Measurements from ENCODE around the gene MOB1B.
"Not testable (repeated sequence)": the region's sequence is repeated elsewhere in the genome, so short reads cannot be mapped to it uniquely, and the experiment has no call there.

Gene MOB1B

GRCh38 chr4:70999639-71000038 lies 97.5 kb downstream of the MOB1B start:
- H3K27me3 Mint-ChIP-seq; H3K9me3 Mint-ChIP-seq (ENCODE audit: low read depth): not testable (repeated sequence)
- H3K36me3 Mint-ChIP-seq: peaks cover 36% of the 10 kb centered on the region
- H3K27ac Mint-ChIP-seq: peak overlapping the region; percentile 46
- peaks cover 95% of the 10 kb centered on the region for H3K4me1 Mint-ChIP-seq (ENCODE audit: low read depth)
- H3K4me3 Mint-ChIP-seq: peak overlapping the region; percentile 47

GRCh38 chr4:71001363-71001762 lies 99.2 kb downstream of the MOB1B start:
- peak overlapping the region; percentile 1 for H3K4me3 Mint-ChIP-seq
- peak overlapping the region; percentile 88 for H3K27ac Mint-ChIP-seq
- H3K27me3 Mint-ChIP-seq; H3K9me3 Mint-ChIP-seq (ENCODE audit: low read depth): not testable (repeated sequence)
- H3K4me1 Mint-ChIP-seq (ENCODE audit: low read depth): peaks cover 90% of the 10 kb centered on the region
- peaks cover 36% of the 10 kb centered on the region for H3K36me3 Mint-ChIP-seq

- Mint-ChIP-seq H3K4me1 (ENCODE audit: low read depth) (peaks cover 89% of the 10 kb centered on the region), H3K4me3 (peak overlapping the region; percentile 57), H3K36me3 (peaks cover 27% of the 10 kb centered on the region), H3K9me3 (ENCODE audit: low read depth) (peaks cover 4% of the 10 kb centered on the region), H3K27me3 (no peaks in the 10 kb centered on the region), H3K27ac (peak overlapping the region; percentile 88)
Measured at GRCh38 chr4:71004281-71004851, 102.2 kb downstream of the MOB1B start.

GRCh38 chr4:71005025-71005424 lies 102.9 kb downstream of the MOB1B start:
- H3K9me3 Mint-ChIP-seq (ENCODE audit: low read depth); H3K27me3 Mint-ChIP-seq: not testable (repeated sequence)
- H3K4me1 Mint-ChIP-seq (ENCODE audit: low read depth): peaks cover 89% of the 10 kb centered on the region
- H3K27ac Mint-ChIP-seq: peak overlapping the region; percentile 88
- H3K36me3 Mint-ChIP-seq: peaks cover 21% of the 10 kb centered on the region
- H3K4me3 Mint-ChIP-seq: peak overlapping the region; percentile 57

- peaks cover 78% of the 10 kb centered on the region for H3K4me1 Mint-ChIP-seq (ENCODE audit: low read depth)
- H3K27ac Mint-ChIP-seq: peak overlapping the region; percentile 97
- peak overlapping the region; percentile 56 for H3K4me3 Mint-ChIP-seq
- no peaks in the 10 kb centered on the region for H3K27me3 Mint-ChIP-seq
- no peaks in the 10 kb centered on the region for H3K9me3 Mint-ChIP-seq (ENCODE audit: low read depth)
- peaks cover 10% of the 10 kb centered on the region for H3K36me3 Mint-ChIP-seq
Measured at GRCh38 chr4:71006203-71006907, 104.2 kb downstream of the MOB1B start.

- Mint-ChIP-seq H3K4me3 (no peak overlapping the region), H3K4me1 (ENCODE audit: low read depth) (peaks cover 59% of the 10 kb centered on the region), H3K36me3 (peaks cover 4% of the 10 kb centered on the region), H3K9me3 (ENCODE audit: low read depth) (no peaks in the 10 kb centered on the region), H3K27ac (peak overlapping the region; percentile 79), H3K27me3 (no peaks in the 10 kb centered on the region)
Measured at GRCh38 chr4:71008196-71008595, 106.0 kb downstream of the MOB1B start.

- Mint-ChIP-seq H3K4me1 (ENCODE audit: low read depth) (peaks cover 51% of the 10 kb centered on the region), H3K36me3 (peaks cover 5% of the 10 kb centered on the region), H3K27me3 (no peaks in the 10 kb centered on the region), H3K27ac (peak overlapping the region; percentile 79), H3K9me3 (ENCODE audit: low read depth) (no peaks in the 10 kb centered on the region), H3K4me3 (no peak overlapping the region)
Measured at GRCh38 chr4:71009086-71009485, 106.9 kb downstream of the MOB1B start.

GRCh38 chr4:71009890-71010588 lies 107.9 kb downstream of the MOB1B start:
- peaks cover 5% of the 10 kb centered on the region for H3K36me3 Mint-ChIP-seq
- peak overlapping the region; percentile 1 for H3K4me3 Mint-ChIP-seq
- H3K4me1 Mint-ChIP-seq (ENCODE audit: low read depth): peaks cover 45% of the 10 kb centered on the region
- H3K27me3 Mint-ChIP-seq: no peaks in the 10 kb centered on the region
- peak overlapping the region; percentile 79 for H3K27ac Mint-ChIP-seq
- no peaks in the 10 kb centered on the region for H3K9me3 Mint-ChIP-seq (ENCODE audit: low read depth)

- Mint-ChIP-seq H3K27ac (no peak overlapping the region), H3K9me3 (ENCODE audit: low read depth) (no peaks in the 10 kb centered on the region), H3K36me3 (peaks cover 5% of the 10 kb centered on the region), H3K4me1 (ENCODE audit: low read depth) (peaks cover 37% of the 10 kb centered on the region), H3K4me3 (no peak overlapping the region), H3K27me3 (no peaks in the 10 kb centered on the region)
Measured at GRCh38 chr4:71011451-71011850, 109.3 kb downstream of the MOB1B start.

GRCh38 chr4:71017391-71017790 lies 115.2 kb downstream of the MOB1B start:
- not testable (repeated sequence) for H3K9me3 Mint-ChIP-seq (ENCODE audit: low read depth); H3K36me3 Mint-ChIP-seq; H3K4me3 Mint-ChIP-seq; H3K27me3 Mint-ChIP-seq
- Mint-ChIP-seq H3K4me1 (ENCODE audit: low read depth) (peaks cover 18% of the 10 kb centered on the region), H3K27ac (peak overlapping the region; percentile 22)

- H3K27ac Mint-ChIP-seq: peak overlapping the region; percentile 28
- no peaks in the 10 kb centered on the region for H3K36me3 Mint-ChIP-seq
- H3K9me3 Mint-ChIP-seq (ENCODE audit: low read depth): no peaks in the 10 kb centered on the region
- no peak overlapping the region for H3K4me3 Mint-ChIP-seq
- peaks cover 17% of the 10 kb centered on the region for H3K4me1 Mint-ChIP-seq (ENCODE audit: low read depth)
- no peaks in the 10 kb centered on the region for H3K27me3 Mint-ChIP-seq
Measured at GRCh38 chr4:71020611-71021010, 118.4 kb downstream of the MOB1B start.

- Mint-ChIP-seq H3K4me3 (no peak overlapping the region), H3K27ac (no peak overlapping the region), H3K27me3 (no peaks in the 10 kb centered on the region), H3K4me1 (ENCODE audit: low read depth) (peaks cover 8% of the 10 kb centered on the region), H3K36me3 (peaks cover 3% of the 10 kb centered on the region), H3K9me3 (ENCODE audit: low read depth) (no peaks in the 10 kb centered on the region)
Measured at GRCh38 chr4:71025654-71026053, 123.5 kb downstream of the MOB1B start.

- Mint-ChIP-seq H3K4me1 (ENCODE audit: low read depth) (peaks cover 7% of the 10 kb centered on the region), H3K9me3 (ENCODE audit: low read depth) (no peaks in the 10 kb centered on the region), H3K36me3 (peaks cover 3% of the 10 kb centered on the region), H3K4me3 (no peak overlapping the region), H3K27me3 (no peaks in the 10 kb centered on the region), H3K27ac (peak overlapping the region; percentile 51)
Measured at GRCh38 chr4:71026086-71026485, 123.9 kb downstream of the MOB1B start.

- H3K27me3 Mint-ChIP-seq: no peaks in the 10 kb centered on the region
- peaks cover 3% of the 10 kb centered on the region for H3K36me3 Mint-ChIP-seq
- H3K4me1 Mint-ChIP-seq (ENCODE audit: low read depth): peaks cover 4% of the 10 kb centered on the region
- H3K27ac Mint-ChIP-seq: no peak overlapping the region
- H3K9me3 Mint-ChIP-seq (ENCODE audit: low read depth): no peaks in the 10 kb centered on the region
- no peak overlapping the region for H3K4me3 Mint-ChIP-seq
Measured at GRCh38 chr4:71027611-71028010, 125.4 kb downstream of the MOB1B start.

GRCh38 chr4:71029504-71029903 lies 127.3 kb downstream of the MOB1B start:
- H3K27ac Mint-ChIP-seq: no peak overlapping the region
- no peaks in the 10 kb centered on the region for H3K9me3 Mint-ChIP-seq (ENCODE audit: low read depth)
- H3K4me3 Mint-ChIP-seq: no peak overlapping the region
- peaks cover 1% of the 10 kb centered on the region for H3K4me1 Mint-ChIP-seq (ENCODE audit: low read depth)
- no peaks in the 10 kb centered on the region for H3K27me3 Mint-ChIP-seq
- H3K36me3 Mint-ChIP-seq: peaks cover 6% of the 10 kb centered on the region

Measured in activated naive CD8-positive, alpha-beta T cell (primary cell).